B cell (primary cell): ENCODE data around the gene HYDIN. TPM values are rescaled to one million over a fixed set of nuclear protein-coding genes. Genes with fewer than 3 reads are reported as not detected.

Experiments
- ATAC-seq: fragments of 200-7000 bp; cut with Tn5 transposase; one replicate; pipeline ENCODE4 v1.10.0; 2021; ENCODE audit warnings: low read depth, mild to moderate bottlenecking, moderate number of reproducible peaks, moderate library complexity
- CTCF ChIA-PET: fragments of 350-600 bp; sonication (Branson Sonifier 250); formaldehyde crosslinking; loops from one replicate; lab custom pipeline; 2021; ENCODE audit warnings: antibody characterized with exemption, inconsistent platforms; lab: Charles Lee
- POLR2A ChIA-PET: fragments of 350-600 bp; sonication (Branson Sonifier 250); formaldehyde crosslinking; loops from one replicate; lab custom pipeline; 2021; ENCODE audit warnings: antibody characterized with exemption; lab: Charles Lee
- DNase-seq: peaks from one replicate; pipeline ENCODE4 v3.0.0; 2013
- H2AFZ ChIP-seq: 2 replicates; pipeline ENCODE4 v1.6.1; 2012; ENCODE audit warnings: mild to moderate bottlenecking, low read depth, low read length; ENCODE audit not compliant: insufficient read depth, poor library complexity, severe bottlenecking
- H3K27ac ChIP-seq, 2 donors: 1 replicate in 1 of 2; 2 replicates in 1 of 2; pipeline ENCODE4 v1.5.1; 2012 to 2013; ENCODE audit warnings: low read length in 2 of 2, mild to moderate bottlenecking in 2 of 2, moderate library complexity in 1 of 2
- H3K27me3 ChIP-seq, 4 experiments: fragments of 200-600 bp in 1 of 4; sonication (generic) in 1 of 4; replicated peaks in 1 of 4; 1 replicate in 2 of 4; 2 replicates in 2 of 4; pipeline versions ENCODE4 v1.6.1 to v1.7.0; 2013 to 2016; ENCODE audit warnings: low read length in 3 of 4, mild to moderate bottlenecking in 2 of 4, mixed read lengths in 1 of 4, moderate library complexity in 1 of 4; ENCODE audit not compliant: insufficient read depth in 4 of 4, control insufficient read depth in 3 of 4; ENCODE audit errors: control extremely low read depth in 1 of 4
- H3K36me3 ChIP-seq, 2 experiments: replicated peaks in 1 of 2; 1 replicate in 1 of 2; 2 replicates in 1 of 2; pipeline versions ENCODE4 v1.6.1 to v1.7.1; 2013; ENCODE audit warnings: low read length in 1 of 2; ENCODE audit not compliant: insufficient read depth in 2 of 2, control insufficient read depth in 1 of 2; ENCODE audit errors: control extremely low read depth in 1 of 2, extremely low read depth in 1 of 2
- H3K4me1 ChIP-seq, 2 donors: fragments of 200-600 bp in 1 of 2; sonication (generic) in 1 of 2; 1 replicate in 1 of 2; 2 replicates in 1 of 2; pipeline versions ENCODE4 v1.5.1 to v1.6.1; 2013 to 2017; ENCODE audit warnings: low read length in 2 of 2; ENCODE audit not compliant: control insufficient read depth in 2 of 2, insufficient read depth in 2 of 2
- H3K4me2 ChIP-seq: replicated peaks from 2 replicates; pipeline ENCODE3; 2012; ENCODE audit warnings: mild to moderate bottlenecking, low read depth, low read length; ENCODE audit not compliant: poor library complexity, severe bottlenecking
- H3K4me3 ChIP-seq, 5 experiments: fragments of 200-600 bp in 1 of 5; sonication (generic) in 1 of 5; 1 replicate in 3 of 5; 2 replicates in 2 of 5; pipeline versions ENCODE4 v1.5.1 to v1.7.0; 2011 to 2016; ENCODE audit warnings: low read length in 4 of 5, mild to moderate bottlenecking in 4 of 5, low read depth in 2 of 5, control low read depth in 1 of 5, moderate library complexity in 1 of 5; ENCODE audit not compliant: insufficient read depth in 1 of 5; ENCODE audit errors: control extremely low read depth in 1 of 5, extremely low read depth in 1 of 5
- H3K79me2 ChIP-seq: fragments of 200-600 bp; sonication (generic); one replicate; pipeline ENCODE4 v1.6.0; 2016; ENCODE audit warnings: low read length; ENCODE audit not compliant: control insufficient read depth, insufficient read depth
- H3K9ac ChIP-seq: fragments of 200-600 bp; sonication (generic); 2 replicates; pipeline ENCODE4 v1.6.1; 2017; ENCODE audit warnings: mild to moderate bottlenecking, low read length, moderate library complexity
- H3K9me3 ChIP-seq, 3 donors: one replicate each; pipeline versions ENCODE4 v1.6.1 to v1.7.1; 2013; ENCODE audit warnings: low read length in 2 of 3; ENCODE audit not compliant: control insufficient read depth in 2 of 3, insufficient read depth in 1 of 3; ENCODE audit errors: control extremely low read depth in 1 of 3
- H4K20me1 ChIP-seq: 2 replicates; pipeline ENCODE4 v1.6.0; 2012; ENCODE audit warnings: mild to moderate bottlenecking, low read length; ENCODE audit not compliant: insufficient read depth, control insufficient read depth, poor library complexity, severe bottlenecking
- H3K27ac Mint-ChIP-seq: one replicate; pipeline ENCODE4 v1.8.0; 2021; ENCODE audit warnings: mixed read lengths
- H3K27me3 Mint-ChIP-seq: one replicate; pipeline ENCODE4 v1.8.0; 2021; ENCODE audit warnings: mixed read lengths
- H3K4me1 Mint-ChIP-seq: one replicate; pipeline ENCODE4 v1.8.0; 2021; ENCODE audit warnings: mixed read lengths
- H3K4me3 Mint-ChIP-seq: one replicate; pipeline ENCODE4 v1.8.0; 2021; ENCODE audit warnings: mixed read lengths
- H3K9me3 Mint-ChIP-seq: one replicate; pipeline ENCODE4 v1.8.0; 2022; ENCODE audit warnings: mixed read lengths; ENCODE audit not compliant: insufficient read depth
- EZH2 ChIP-seq: IDR thresholded peaks from 2 replicates; pipeline ENCODE4 v1.6.1; 2012; ENCODE audit warnings: borderline replicate concordance, low read depth, mild to moderate bottlenecking, moderate library complexity, low read length; ENCODE audit not compliant: insufficient read depth, poor library complexity, severe bottlenecking
- WGBS: methylation state at CpG from one replicate; pipeline ENCODE4 v1.1.5; 2013; ENCODE audit warnings: missing lambda C conversion rate; ENCODE audit not compliant: insufficient coverage; 5-methylcytosine and 5-hydroxymethylcytosine counted together
- intact Hi-C: fragments of 100-400 bp; cut with micrococcal nuclease; formaldehyde crosslinking; loops from one replicate; pipeline ENCODE4 v1.10.0; 2022
- polyA plus RNA-seq: library from polyadenylated mRNA; depleted of rRNA; stranded (reverse); fragments of >200 nt; gene quantifications from 2 replicates; pipeline ENCODE4 v1.2.3, GENCODE V29; 2012
- total RNA-seq, 2 donors: library from RNA; stranded (reverse); fragments of 120-200 nt in 1 of 2; gene quantifications; 1 replicate in 1 of 2; 2 replicates in 1 of 2; pipeline versions ENCODE4 v1.2.3 to v1.2.4, GENCODE V29; 2013 to 2022
- TF ChIP-seq, protein P1 (sequence below): fragments of 200-600 bp; IDR thresholded peaks from one replicate; pipeline ENCODE4 v1.8.0; 2022; ENCODE audit warnings: antibody characterized with exemption, mild to moderate bottlenecking

The HYDIN gene
- total and polyA plus RNA-seq, 2 donors (not counting 1 experiment from before 2014, with no cell fraction given), result 0.10 TPM; not detected in 1

DNA sequence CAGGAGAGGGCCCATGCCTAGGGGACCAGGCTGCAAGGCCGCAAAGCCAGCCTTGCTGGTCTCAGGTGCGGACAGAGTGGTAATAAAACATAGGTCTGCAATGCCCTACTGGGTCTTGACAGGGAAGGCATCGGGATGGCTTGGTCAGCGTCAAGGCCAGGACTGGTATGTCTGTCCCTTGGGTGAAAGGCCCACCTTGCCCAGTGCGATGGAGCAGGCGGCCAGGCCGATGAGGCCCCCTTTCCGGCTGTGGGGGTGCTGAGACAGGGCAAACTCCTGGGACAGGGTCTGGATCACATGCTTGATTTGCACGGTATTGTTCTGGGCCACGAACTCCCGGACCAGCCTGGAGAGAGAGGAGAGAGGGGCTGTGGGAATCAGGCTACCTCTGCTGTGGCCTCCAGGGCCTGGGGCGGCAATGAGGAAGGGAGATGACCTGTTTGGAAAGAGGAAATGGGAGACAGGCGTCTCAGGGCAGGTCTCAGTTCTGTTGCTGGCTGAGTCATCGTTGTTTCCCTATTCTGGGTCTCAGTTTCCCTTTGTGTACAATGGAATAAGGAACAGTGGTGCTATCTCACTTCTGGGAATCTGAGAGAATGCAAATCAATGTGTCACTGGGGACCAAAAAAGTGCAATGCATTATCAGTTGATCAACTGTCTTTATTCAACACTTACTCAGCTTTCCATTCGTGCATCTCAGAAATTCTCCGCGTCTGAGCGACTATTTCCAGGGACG, 444.3 kb downstream of the HYDIN start:
- POLR2A ChIA-PET, result no interaction called here
- no peak overlapping the region for H3K4me3 ChIP-seq
- peaks cover 37% of the 10 kb centered on the region for H3K79me2 ChIP-seq

More for the DNA sequence above, 444.3 kb downstream of the HYDIN start:
- peaks cover 0 to 11% (median 0%) of the 10 kb centered on the region in 3 donors for H3K9me3 ChIP-seq
- peaks cover 0 to 63% of the 10 kb centered on the region in 2 experiments for H3K36me3 ChIP-seq
- Mint-ChIP-seq H3K4me3 (no peak overlapping the region), H3K9me3 (no peaks in the 10 kb centered on the region), H3K27ac (no peak overlapping the region), H3K4me1 (peaks cover 5% of the 10 kb centered on the region), H3K27me3 (no peaks in the 10 kb centered on the region)
- H3K9ac ChIP-seq, result no peak overlapping the region
- no peaks in the 10 kb centered on the region for H3K4me1 ChIP-seq
- H3K27me3 ChIP-seq, result no peaks in the 10 kb centered on the region
- H3K4me2 ChIP-seq, result no peak overlapping the region
- H2AFZ ChIP-seq, result no peak overlapping the region
- CTCF ChIA-PET, result interaction anchor here (1.6 kb wide), 1 partner anchor 15 kb away, joined by 5 read pairs; no protein-coding TSS in a partner anchor
- no peak for ATAC-seq
- H3K27ac ChIP-seq, result no peak overlapping the region
- intact Hi-C loops, result no loop called here
- peaks cover 42% of the 10 kb centered on the region for H4K20me1 ChIP-seq
- TF ChIP-seq, protein P1, sequence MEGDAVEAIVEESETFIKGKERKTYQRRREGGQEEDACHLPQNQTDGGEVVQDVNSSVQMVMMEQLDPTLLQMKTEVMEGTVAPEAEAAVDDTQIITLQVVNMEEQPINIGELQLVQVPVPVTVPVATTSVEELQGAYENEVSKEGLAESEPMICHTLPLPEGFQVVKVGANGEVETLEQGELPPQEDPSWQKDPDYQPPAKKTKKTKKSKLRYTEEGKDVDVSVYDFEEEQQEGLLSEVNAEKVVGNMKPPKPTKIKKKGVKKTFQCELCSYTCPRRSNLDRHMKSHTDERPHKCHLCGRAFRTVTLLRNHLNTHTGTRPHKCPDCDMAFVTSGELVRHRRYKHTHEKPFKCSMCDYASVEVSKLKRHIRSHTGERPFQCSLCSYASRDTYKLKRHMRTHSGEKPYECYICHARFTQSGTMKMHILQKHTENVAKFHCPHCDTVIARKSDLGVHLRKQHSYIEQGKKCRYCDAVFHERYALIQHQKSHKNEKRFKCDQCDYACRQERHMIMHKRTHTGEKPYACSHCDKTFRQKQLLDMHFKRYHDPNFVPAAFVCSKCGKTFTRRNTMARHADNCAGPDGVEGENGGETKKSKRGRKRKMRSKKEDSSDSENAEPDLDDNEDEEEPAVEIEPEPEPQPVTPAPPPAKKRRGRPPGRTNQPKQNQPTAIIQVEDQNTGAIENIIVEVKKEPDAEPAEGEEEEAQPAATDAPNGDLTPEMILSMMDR, result no peak
- no peak for TF ChIP-seq EZH2
- 91% methylated on average over 18 of the region's 19 CpGs for WGBS
- no peak for DNase-seq
